ENCODE data around the gene PGBD5. TPM values are rescaled to one million over a fixed set of nuclear protein-coding genes. Genes with fewer than 3 reads are reported as not detected.

The PGBD5 gene
- total RNA-seq, 5 donors from 2014 or later (not counting 1 experiment from before 2014, with no cell fraction given): 0.03 to 0.09 (median 0.09) TPM; not detected in 2

- H3K9me3 ChIP-seq: no peaks in the 10 kb centered on the region
- H3K4me1 Mint-ChIP-seq: no peaks in the 10 kb centered on the region
- H3K4me1 ChIP-seq (ENCODE audit: control insufficient read depth in 1 of 2, extremely low read depth in 1 of 2, insufficient read depth in 2 of 2, low read length in 2 of 2): no peaks in the 10 kb centered on the region
- CTCF ChIA-PET: no interaction called here
- no peak overlapping the region for H3K27ac ChIP-seq (ENCODE audit: low read length)
- 92% methylated on average over 4 of the region's 5 CpGs for WGBS (ENCODE audit: insufficient coverage)
- H3K27me3 ChIP-seq (replicated peaks in 1 of 2; ENCODE audit: control insufficient read depth in 2 of 2, extremely low read depth in 1 of 2, insufficient read depth in 2 of 2, low read length in 1 of 2): peaks cover 0 to 2% of the 10 kb centered on the region in 2 experiments
- H3K4me3 Mint-ChIP-seq: no peak overlapping the region
- no peak overlapping the region for H3K4me3 ChIP-seq (ENCODE audit: control insufficient read depth in 1 of 2, extremely low read depth in 1 of 2, low read length in 1 of 2)
- no peaks in the 10 kb centered on the region for H3K36me3 ChIP-seq (ENCODE audit: control insufficient read depth in 2 of 2, extremely low read depth in 1 of 2, insufficient read depth in 1 of 2, low read length in 1 of 2)
- peaks cover 23 to 27% of the 10 kb centered on the region in 2 donors for H3K27me3 Mint-ChIP-seq
- POLR2A ChIA-PET: no interaction called here
- H3K27ac Mint-ChIP-seq: no peak overlapping the region
- no peak for ATAC-seq (replicated peaks in 1 of 4)
- H3K36me3 Mint-ChIP-seq: no peaks in the 10 kb centered on the region
- H3K9me3 Mint-ChIP-seq: no peaks in the 10 kb centered on the region
- DNase-seq: no peak
Measured at GRCh38 chr1:230463760-230464159, 37.6 kb upstream of the PGBD5 start.

- POLR2A ChIA-PET: no interaction called here
- Histone ChIP-seq H3K4me1 (ENCODE audit: control insufficient read depth in 1 of 2, extremely low read depth in 1 of 2, insufficient read depth in 2 of 2, low read length in 2 of 2) (no peaks in the 10 kb centered on the region), H3K36me3 (ENCODE audit: control insufficient read depth in 2 of 2, extremely low read depth in 1 of 2, insufficient read depth in 1 of 2, low read length in 1 of 2) (no peaks in the 10 kb centered on the region), H3K27ac (ENCODE audit: low read length) (no peak overlapping the region), H3K9me3 (no peaks in the 10 kb centered on the region), H3K4me3 (ENCODE audit: control insufficient read depth in 1 of 2, extremely low read depth in 1 of 2, low read length in 1 of 2) (no peak overlapping the region), H3K27me3 (replicated peaks in 1 of 2; ENCODE audit: control insufficient read depth in 2 of 2, extremely low read depth in 1 of 2, insufficient read depth in 2 of 2, low read length in 1 of 2) (peaks cover 0 to 2% of the 10 kb centered on the region in 2 experiments)
- H3K4me3 Mint-ChIP-seq: no peak overlapping the region
- H3K9me3 Mint-ChIP-seq: no peaks in the 10 kb centered on the region
- WGBS (ENCODE audit: insufficient coverage): no CpG with 5 or more reads among the region's 2 CpGs
- no peak overlapping the region for H3K27ac Mint-ChIP-seq
- ATAC-seq (replicated peaks in 1 of 4): no peak
- CTCF ChIA-PET: no interaction called here
- peaks cover 25 to 30% of the 10 kb centered on the region in 2 donors for H3K27me3 Mint-ChIP-seq
- no peaks in the 10 kb centered on the region for H3K4me1 Mint-ChIP-seq
- no peaks in the 10 kb centered on the region for H3K36me3 Mint-ChIP-seq
- no peak for DNase-seq
Measured at GRCh38 chr1:230463326-230463725, 37.2 kb upstream of the PGBD5 start.

- Histone ChIP-seq H3K36me3 (ENCODE audit: control insufficient read depth in 2 of 2, extremely low read depth in 1 of 2, insufficient read depth in 1 of 2, low read length in 1 of 2) (no peaks in the 10 kb centered on the region), H3K4me3 (ENCODE audit: control insufficient read depth in 1 of 2, extremely low read depth in 1 of 2, low read length in 1 of 2) (no peak overlapping the region), H3K4me1 (ENCODE audit: control insufficient read depth in 1 of 2, extremely low read depth in 1 of 2, insufficient read depth in 2 of 2, low read length in 2 of 2) (no peaks in the 10 kb centered on the region), H3K27ac (ENCODE audit: low read length) (no peak overlapping the region), H3K27me3 (replicated peaks in 1 of 2; ENCODE audit: control insufficient read depth in 2 of 2, extremely low read depth in 1 of 2, insufficient read depth in 2 of 2, low read length in 1 of 2) (peaks cover 0 to 10% of the 10 kb centered on the region in 2 experiments), H3K9me3 (no peaks in the 10 kb centered on the region)
- Mint-ChIP-seq H3K27ac (no peak overlapping the region), H3K9me3 (no peaks in the 10 kb centered on the region), H3K4me3 (no peak overlapping the region), H3K36me3 (no peaks in the 10 kb centered on the region), H3K27me3 (peaks cover 42 to 45% of the 10 kb centered on the region in 2 donors), H3K4me1 (no peaks in the 10 kb centered on the region)
- ChIA-PET POLR2A (no interaction called here), CTCF (no interaction called here)
- DNase-seq: no peak
- WGBS (ENCODE audit: insufficient coverage): 64% methylated on average over 4 of the region's 5 CpGs
- no peak for ATAC-seq (replicated peaks in 1 of 4)
Measured at GRCh38 chr1:230459465-230459864, 33.3 kb upstream of the PGBD5 start.

GRCh38 chr1:230458509-230458908 lies 32.4 kb upstream of the PGBD5 start:
- Mint-ChIP-seq H3K4me1 (no peaks in the 10 kb centered on the region), H3K4me3 (no peak overlapping the region), H3K36me3 (no peaks in the 10 kb centered on the region), H3K27me3 (peaks cover 42 to 45% of the 10 kb centered on the region in 2 donors), H3K27ac (no peak overlapping the region), H3K9me3 (no peaks in the 10 kb centered on the region)
- Histone ChIP-seq H3K9me3 (no peaks in the 10 kb centered on the region), H3K36me3 (ENCODE audit: control insufficient read depth in 2 of 2, extremely low read depth in 1 of 2, insufficient read depth in 1 of 2, low read length in 1 of 2) (no peaks in the 10 kb centered on the region), H3K4me3 (ENCODE audit: control insufficient read depth in 1 of 2, extremely low read depth in 1 of 2, low read length in 1 of 2) (no peak overlapping the region), H3K27ac (ENCODE audit: low read length) (no peak overlapping the region), H3K4me1 (ENCODE audit: control insufficient read depth in 1 of 2, extremely low read depth in 1 of 2, insufficient read depth in 2 of 2, low read length in 2 of 2) (no peaks in the 10 kb centered on the region), H3K27me3 (replicated peaks in 1 of 2; ENCODE audit: control insufficient read depth in 2 of 2, extremely low read depth in 1 of 2, insufficient read depth in 2 of 2, low read length in 1 of 2) (peaks cover 0 to 10% of the 10 kb centered on the region in 2 experiments)
- ChIA-PET POLR2A (no interaction called here), CTCF (no interaction called here)
- DNase-seq: no peak
- no CpG with 5 or more reads among the region's 1 CpG for WGBS (ENCODE audit: insufficient coverage)
- ATAC-seq (replicated peaks in 1 of 4): no peak

DNA sequence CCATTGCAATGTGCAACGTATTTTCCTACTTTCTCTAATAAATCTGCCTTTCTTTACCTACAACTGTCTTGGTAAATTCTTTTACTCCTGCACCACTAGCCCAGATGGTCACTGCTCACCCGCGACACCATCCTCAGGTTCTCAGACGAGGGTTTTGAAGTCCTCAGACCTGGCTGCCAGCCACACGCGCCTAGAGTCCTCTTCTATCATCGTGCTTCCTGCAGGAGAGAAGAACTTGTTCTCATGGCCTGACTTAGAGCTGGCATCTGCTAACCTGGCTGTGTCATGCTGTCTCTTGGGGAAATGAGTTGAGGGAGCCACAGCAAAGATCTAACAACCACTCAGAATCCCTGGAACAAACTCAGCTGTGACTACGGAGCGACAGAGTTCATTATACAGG lies 30.3 kb upstream of the PGBD5 start:
- H3K36me3 Mint-ChIP-seq: no peaks in the 10 kb centered on the region
- POLR2A ChIA-PET: no interaction called here
- H3K4me3 Mint-ChIP-seq: no peak overlapping the region
- no peaks in the 10 kb centered on the region for H3K4me1 Mint-ChIP-seq
- Histone ChIP-seq H3K4me1 (ENCODE audit: control insufficient read depth in 1 of 2, extremely low read depth in 1 of 2, insufficient read depth in 2 of 2, low read length in 2 of 2) (no peaks in the 10 kb centered on the region), H3K27me3 (replicated peaks in 1 of 2; ENCODE audit: control insufficient read depth in 2 of 2, extremely low read depth in 1 of 2, insufficient read depth in 2 of 2, low read length in 1 of 2) (peaks cover 0 to 8% of the 10 kb centered on the region in 2 experiments), H3K9me3 (no peaks in the 10 kb centered on the region), H3K27ac (ENCODE audit: low read length) (no peak overlapping the region), H3K36me3 (ENCODE audit: control insufficient read depth in 2 of 2, extremely low read depth in 1 of 2, insufficient read depth in 1 of 2, low read length in 1 of 2) (no peaks in the 10 kb centered on the region), H3K4me3 (ENCODE audit: control insufficient read depth in 1 of 2, extremely low read depth in 1 of 2, low read length in 1 of 2) (no peak overlapping the region)
- H3K27ac Mint-ChIP-seq: no peak overlapping the region
- H3K27me3 Mint-ChIP-seq: peaks cover 44 to 46% of the 10 kb centered on the region in 2 donors
- CTCF ChIA-PET: no interaction called here
- DNase-seq (no peak), ATAC-seq (replicated peaks in 1 of 4) (no peak)
- 79% methylated on average over 6 of the region's 9 CpGs for WGBS (ENCODE audit: insufficient coverage)
- H3K9me3 Mint-ChIP-seq: no peaks in the 10 kb centered on the region

- ATAC-seq (replicated peaks in 1 of 4) (no peak), DNase-seq (no peak)
- H3K36me3 Mint-ChIP-seq: no peaks in the 10 kb centered on the region
- H3K27me3 Mint-ChIP-seq: peaks cover 34% of the 10 kb centered on the region in 2 donors
- Histone ChIP-seq H3K27ac (ENCODE audit: low read length) (no peak overlapping the region), H3K27me3 (replicated peaks in 1 of 2; ENCODE audit: control insufficient read depth in 2 of 2, extremely low read depth in 1 of 2, insufficient read depth in 2 of 2, low read length in 1 of 2) (peaks cover 0 to 8% of the 10 kb centered on the region in 2 experiments), H3K36me3 (ENCODE audit: control insufficient read depth in 2 of 2, extremely low read depth in 1 of 2, insufficient read depth in 1 of 2, low read length in 1 of 2) (no peaks in the 10 kb centered on the region), H3K4me3 (ENCODE audit: control insufficient read depth in 1 of 2, extremely low read depth in 1 of 2, low read length in 1 of 2) (no peak overlapping the region), H3K4me1 (ENCODE audit: control insufficient read depth in 1 of 2, extremely low read depth in 1 of 2, insufficient read depth in 2 of 2, low read length in 2 of 2) (no peaks in the 10 kb centered on the region), H3K9me3 (no peaks in the 10 kb centered on the region)
- ChIA-PET CTCF (no interaction called here), POLR2A (no interaction called here)
- H3K27ac Mint-ChIP-seq: no peak overlapping the region
- H3K4me1 Mint-ChIP-seq: no peaks in the 10 kb centered on the region
- no peaks in the 10 kb centered on the region for H3K9me3 Mint-ChIP-seq
- WGBS (ENCODE audit: insufficient coverage): no CpG with 5 or more reads among the region's 1 CpG
- no peak overlapping the region for H3K4me3 Mint-ChIP-seq
Measured at GRCh38 chr1:230455291-230455690, 29.2 kb upstream of the PGBD5 start.

DNA sequence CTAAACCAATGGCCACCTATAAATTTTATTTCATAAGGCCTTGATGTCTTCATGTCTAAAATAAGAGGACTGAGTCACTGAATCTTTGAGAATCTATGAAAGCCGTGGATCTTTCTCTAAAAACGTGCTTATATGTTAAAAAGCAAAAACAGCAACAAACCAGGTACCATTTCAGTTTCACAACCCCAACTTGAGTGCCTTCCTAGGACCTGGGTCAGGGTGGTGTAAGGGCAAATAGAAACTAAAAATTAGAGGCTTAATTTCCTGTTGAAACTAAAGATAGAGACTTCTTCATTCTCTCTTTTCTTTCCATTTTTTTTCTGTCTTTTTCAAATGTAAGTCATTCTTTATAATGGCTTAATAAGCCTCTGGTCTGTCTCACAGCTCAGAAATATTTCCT lies 27.2 kb upstream of the PGBD5 start:
- no peak overlapping the region for H3K27ac Mint-ChIP-seq
- no peaks in the 10 kb centered on the region for H3K4me1 Mint-ChIP-seq
- H3K27me3 Mint-ChIP-seq: peaks cover 23 to 25% of the 10 kb centered on the region in 2 donors
- H3K4me3 Mint-ChIP-seq: no peak overlapping the region
- WGBS (ENCODE audit: insufficient coverage): no CpG with 5 or more reads among the region's 2 CpGs
- Histone ChIP-seq H3K9me3 (no peaks in the 10 kb centered on the region), H3K36me3 (ENCODE audit: control insufficient read depth in 2 of 2, extremely low read depth in 1 of 2, insufficient read depth in 1 of 2, low read length in 1 of 2) (no peaks in the 10 kb centered on the region), H3K4me3 (ENCODE audit: control insufficient read depth in 1 of 2, extremely low read depth in 1 of 2, low read length in 1 of 2) (no peak overlapping the region), H3K27ac (ENCODE audit: low read length) (no peak overlapping the region), H3K4me1 (ENCODE audit: control insufficient read depth in 1 of 2, extremely low read depth in 1 of 2, insufficient read depth in 2 of 2, low read length in 2 of 2) (no peaks in the 10 kb centered on the region), H3K27me3 (replicated peaks in 1 of 2; ENCODE audit: control insufficient read depth in 2 of 2, extremely low read depth in 1 of 2, insufficient read depth in 2 of 2, low read length in 1 of 2) (peaks cover 0 to 8% of the 10 kb centered on the region in 2 experiments)
- ChIA-PET POLR2A (no interaction called here), CTCF (no interaction called here)
- no peak for DNase-seq
- H3K9me3 Mint-ChIP-seq: no peaks in the 10 kb centered on the region
- no peaks in the 10 kb centered on the region for H3K36me3 Mint-ChIP-seq
- ATAC-seq (replicated peaks in 1 of 4): no peak

Measured in T-cell (primary cell).